Umbilical cord (tissue), 2 donors: Measurements from ENCODE around the gene RAPGEF3. TPM values are rescaled to one million over a fixed set of nuclear protein-coding genes. Genes with fewer than 3 reads are reported as not detected.

Experiments used
- DNase-seq: peaks from one replicate; pipeline ENCODE4 v3.0.0-alpha.2; 2015; ENCODE audit warnings: low spot score
- total RNA-seq: library from RNA; depleted of rRNA; stranded (reverse); fragments of >200 nt; gene quantifications from one replicate; pipeline ENCODE4 v1.2.3, GENCODE V29; 2014; ENCODE audit warnings: low replicate concordance; ENCODE audit not compliant: insufficient read depth

The RAPGEF3 gene
- total RNA-seq, 1 donor from 2014 or later, result 6.0 TPM

- DNase-seq, result peak; percentile 51
Observed at GRCh38 chr12:47744005-47744651, 14.6 kb downstream of the RAPGEF3 start.

DNA sequence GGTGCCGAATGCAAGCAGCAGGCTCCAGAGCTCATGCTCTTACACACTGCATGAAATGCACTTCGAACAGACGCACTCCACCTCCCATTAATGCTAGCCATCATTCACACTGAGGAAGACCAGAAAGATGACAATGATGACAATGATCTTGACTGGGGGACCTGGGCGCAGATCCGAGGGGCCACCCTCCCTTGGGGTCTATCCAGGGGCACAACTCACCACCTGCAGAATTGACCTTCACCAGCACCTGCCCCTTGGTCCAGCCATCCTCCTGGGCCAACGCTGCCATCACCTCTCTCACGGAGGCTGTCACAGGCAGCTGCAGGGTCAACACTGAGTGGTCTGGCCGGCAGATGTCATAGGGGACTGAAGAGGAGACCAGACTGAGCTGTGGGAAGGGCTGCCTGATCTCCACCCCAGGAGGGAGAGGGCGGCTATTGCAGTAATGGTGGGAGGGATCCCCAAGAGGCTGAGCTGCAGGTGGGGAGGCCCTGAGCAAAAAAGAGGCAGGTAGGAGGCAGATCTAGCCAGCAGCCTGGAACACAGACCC is 15.3 kb downstream of the RAPGEF3 start:
- no peak for DNase-seq

- DNase-seq, result no peak
Observed at GRCh38 chr12:47742253-47742825, 16.3 kb downstream of the RAPGEF3 start.

DNA sequence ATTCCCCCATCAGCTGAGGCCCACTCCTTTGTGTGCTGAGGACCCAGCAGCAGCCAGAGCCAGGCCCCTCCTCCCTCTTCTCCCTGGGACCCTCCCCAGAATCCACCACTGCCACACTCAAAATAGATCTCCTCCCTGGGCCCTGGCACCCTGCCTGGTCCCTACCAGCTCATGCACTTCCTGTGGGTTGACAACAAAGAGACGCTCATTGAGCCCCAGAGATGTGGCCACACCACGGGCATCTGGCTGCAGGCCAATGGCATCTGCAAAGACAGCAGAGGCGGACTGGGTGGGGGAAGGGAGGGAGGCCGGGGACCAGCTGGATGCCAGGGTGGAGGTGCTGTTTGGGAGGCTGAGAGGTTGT is 17.4 kb downstream of the RAPGEF3 start:
- peak; percentile 34 for DNase-seq

DNA sequence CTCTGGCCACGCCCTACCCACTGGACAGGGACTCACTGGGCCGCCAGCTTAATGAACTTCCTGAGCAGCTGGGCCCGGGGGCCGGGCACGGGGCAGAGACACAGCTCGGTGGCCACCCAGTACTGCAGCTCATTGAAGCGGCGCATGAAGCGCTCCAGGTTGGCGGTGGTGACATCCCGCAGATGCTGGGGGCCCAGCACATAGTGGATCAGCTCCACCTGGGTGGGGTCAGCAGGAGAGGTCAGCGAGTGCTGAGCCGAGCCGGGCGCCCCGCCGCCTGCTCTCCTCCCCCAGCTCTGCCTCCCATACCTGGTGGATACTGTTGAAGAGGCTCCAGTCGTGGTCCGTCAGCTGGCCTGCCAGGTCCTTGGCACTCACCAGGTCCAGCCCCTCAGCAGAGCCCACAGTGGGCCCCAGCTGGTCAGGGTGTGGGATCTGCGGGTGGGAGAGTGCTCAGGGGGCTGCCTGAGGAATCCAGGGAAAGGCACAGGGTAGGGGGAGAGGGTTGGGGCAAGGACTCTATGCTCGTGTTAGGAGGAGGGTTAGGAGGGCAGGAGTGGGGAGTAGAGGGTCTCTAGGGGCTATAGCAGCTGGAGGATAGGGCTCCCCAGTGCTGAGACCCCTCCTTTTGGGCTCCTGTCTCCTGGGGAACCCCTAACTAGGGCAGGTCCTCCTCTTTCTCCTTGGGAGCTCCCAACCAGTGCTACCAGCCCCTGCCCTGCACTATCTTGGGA is 17.9 kb downstream of the RAPGEF3 start:
- no peak for DNase-seq

GRCh38 chr12:47739979-47740378 is 18.7 kb downstream of the RAPGEF3 start:
- no peak for DNase-seq

GRCh38 chr12:47739297-47739696 is 19.4 kb downstream of the RAPGEF3 start:
- no peak for DNase-seq

DNA sequence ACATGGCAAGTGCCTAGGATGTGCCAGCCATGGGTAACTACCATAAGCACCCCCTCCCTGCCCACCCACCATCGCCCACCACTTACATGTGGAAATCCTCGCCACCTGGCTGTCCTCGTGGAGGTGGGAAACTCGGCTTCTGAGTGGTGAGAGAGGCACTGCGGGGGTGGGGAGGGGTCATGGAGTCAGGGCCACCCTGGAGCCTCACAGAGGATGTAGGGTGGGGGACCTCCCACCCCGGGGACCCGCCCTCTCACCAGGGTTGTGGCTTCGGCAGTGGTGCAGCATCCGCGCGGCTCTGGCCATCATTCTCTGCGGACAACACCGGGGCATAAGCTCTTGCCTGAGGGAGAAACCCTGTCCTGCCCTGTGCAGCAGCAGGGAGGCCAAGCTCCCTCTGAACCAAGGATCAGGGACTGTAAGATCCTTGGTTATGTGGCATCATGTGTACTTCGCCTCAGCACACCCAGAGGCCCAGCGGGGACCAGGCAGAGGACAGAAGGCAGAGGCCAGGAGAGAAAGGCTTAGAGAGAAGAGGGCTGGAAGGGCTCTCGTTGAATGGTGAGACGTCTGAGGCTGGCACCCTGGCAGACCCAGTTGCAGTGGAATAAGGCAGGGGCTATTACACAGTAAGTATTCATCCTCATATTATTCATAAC is 20.6 kb downstream of the RAPGEF3 start:
- no peak for DNase-seq

DNA sequence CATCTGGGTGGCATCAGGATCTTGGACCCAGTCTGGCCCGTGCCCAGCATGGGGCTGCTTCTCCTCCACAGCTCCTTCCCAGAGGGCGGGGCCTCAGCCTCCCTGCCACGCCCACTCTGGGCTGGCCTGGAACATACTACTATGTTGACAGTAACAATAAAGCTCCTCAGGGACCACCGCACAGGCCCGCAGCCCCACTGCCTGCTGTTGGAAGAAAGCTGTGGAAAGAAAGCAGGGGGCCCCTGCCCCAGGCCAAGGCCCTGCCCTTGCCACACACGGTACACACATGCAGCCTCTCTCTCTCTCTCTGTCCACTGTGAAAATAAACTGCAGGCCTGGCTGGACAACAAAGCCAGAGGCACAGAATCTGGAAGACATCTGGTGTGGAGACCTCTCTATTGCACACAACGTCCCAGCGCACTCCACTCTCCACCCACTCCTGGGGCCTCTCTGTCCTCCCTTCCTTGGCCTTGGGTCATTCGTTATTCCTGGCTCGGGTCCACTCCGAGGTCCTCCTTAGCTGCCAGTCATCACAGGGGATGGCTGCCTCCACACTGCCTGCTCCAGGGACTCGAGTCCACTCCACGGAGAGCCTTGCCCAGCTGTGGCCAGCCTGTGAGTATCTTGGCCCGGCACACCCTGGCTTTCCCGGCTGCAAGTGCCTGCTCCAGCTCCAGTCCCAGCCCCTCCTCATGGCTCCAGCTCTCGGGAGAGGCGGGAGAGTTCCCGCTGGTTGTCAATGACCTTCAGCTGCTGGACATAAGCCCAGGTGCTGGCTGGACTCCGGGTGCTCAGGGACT is 21.6 kb downstream of the RAPGEF3 start:
- DNase-seq, result peak; percentile 76

DNA sequence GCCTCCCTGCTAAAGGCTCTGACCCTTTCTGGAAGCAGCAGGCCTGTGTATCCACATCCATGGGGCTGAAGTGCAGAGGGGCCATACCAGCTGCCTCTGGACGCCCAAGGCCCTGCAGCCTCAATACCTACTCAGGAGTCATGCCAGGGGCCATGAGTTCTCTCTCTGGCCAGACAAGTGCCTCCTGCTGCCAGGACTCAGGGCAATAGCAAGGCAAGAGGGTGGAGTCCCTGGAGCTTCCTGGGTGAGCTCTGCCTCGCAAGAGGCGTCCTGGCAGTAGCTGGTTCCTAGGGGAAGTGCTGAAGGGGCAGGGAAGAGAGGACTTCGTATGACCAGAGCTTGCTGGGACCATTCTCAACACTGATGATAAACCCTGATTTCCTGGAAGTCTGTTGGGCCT is 22.5 kb downstream of the RAPGEF3 start:
- DNase-seq, result no peak

GRCh38 chr12:47735649-47736048 is 23.0 kb downstream of the RAPGEF3 start:
- DNase-seq, result no peak

DNA sequence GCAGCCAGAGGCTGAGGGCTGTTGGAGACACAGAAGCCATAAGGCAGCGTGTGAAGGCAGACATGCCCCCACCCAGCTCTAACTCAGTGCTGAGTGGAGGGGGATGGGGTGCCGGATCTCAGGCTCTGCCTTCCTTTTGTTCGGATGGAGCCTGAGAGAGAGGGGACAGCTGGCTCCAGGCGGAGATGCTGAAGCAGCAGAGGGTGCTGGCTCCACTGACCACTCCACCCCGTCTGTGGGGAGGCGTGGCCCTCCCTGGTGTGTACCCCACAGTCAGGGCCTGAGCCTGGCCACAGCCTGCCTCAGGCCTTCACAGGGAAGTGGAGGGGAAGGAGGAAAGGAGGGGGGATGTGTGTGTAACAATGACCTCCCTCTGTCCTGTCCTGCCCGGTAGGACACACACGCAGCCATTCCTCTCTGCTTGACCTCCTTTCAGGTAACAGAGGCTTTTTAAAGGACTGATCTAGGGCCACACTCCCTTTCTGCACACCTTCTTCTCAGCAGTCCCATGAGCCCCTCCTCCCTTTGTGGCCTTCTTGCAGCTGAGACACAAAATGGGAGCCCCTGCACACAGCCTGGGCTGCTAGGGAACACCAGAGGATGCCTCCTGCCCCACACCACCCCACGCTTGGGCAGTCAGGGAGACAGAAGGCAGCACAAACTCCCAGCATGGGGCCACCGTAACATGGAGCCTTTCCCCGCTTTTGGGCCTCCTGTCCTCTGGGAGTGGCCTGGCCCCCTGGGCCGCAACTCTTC is 23.8 kb downstream of the RAPGEF3 start:
- DNase-seq, result peak; percentile 47

DNA sequence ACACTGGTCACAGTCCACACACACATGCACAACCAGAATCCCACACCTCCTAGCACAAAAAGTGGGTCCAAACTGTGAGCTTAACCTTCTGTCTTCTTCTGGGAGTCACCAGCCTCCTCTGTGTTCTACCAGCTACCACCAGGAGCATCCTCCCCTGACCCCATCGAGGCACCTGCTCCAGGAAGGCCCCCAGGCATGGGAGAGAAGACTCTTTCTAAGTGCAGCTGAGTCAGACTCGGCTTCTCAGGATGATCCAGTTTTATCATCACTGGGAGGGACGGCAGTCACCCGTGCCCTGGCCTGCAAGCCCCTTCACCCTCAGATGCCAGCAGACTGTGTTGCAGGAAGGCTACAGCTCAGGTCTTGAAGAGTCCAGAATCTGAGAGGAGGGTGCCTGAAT is 25.5 kb downstream of the RAPGEF3 start:
- no peak for DNase-seq

GRCh38 chr12:47732504-47732903 is 26.2 kb downstream of the RAPGEF3 start:
- DNase-seq, result no peak

GRCh38 chr12:47731723-47732122 is 27.0 kb downstream of the RAPGEF3 start:
- DNase-seq, result no peak

DNA sequence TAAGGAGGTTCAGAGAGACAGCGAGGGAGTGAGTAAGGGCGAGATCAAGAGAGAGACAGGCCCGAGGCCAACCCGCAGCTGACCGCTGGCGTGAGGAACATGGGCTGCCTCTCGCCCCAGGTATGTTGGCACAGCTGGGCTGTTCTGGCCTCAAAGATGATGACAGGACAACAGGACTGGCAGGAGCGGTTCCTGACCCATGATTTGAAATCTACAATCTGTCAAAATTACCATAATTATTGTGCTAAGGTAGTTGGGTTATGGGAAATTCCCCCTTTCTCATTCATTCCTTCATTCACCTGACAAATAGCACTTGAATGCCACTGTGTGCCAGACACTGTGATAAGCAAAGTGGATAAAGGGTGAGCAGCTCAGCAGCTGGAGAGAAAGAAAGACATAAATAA is 28.3 kb downstream of the RAPGEF3 start:
- DNase-seq, result no peak

- no peak for DNase-seq
Observed at GRCh38 chr12:47729233-47729632, 29.4 kb downstream of the RAPGEF3 start.

GRCh38 chr12:47725893-47726292 is 32.8 kb downstream of the RAPGEF3 start:
- DNase-seq, result peak; percentile 55

GRCh38 chr12:47725091-47725772 is 33.4 kb downstream of the RAPGEF3 start, which contains the start of gene ENDOU:
TSS of gene ENDOU (minus strand) at chr12:47725490. CDS start at chr12:47725413, 77 bp downstream.
- DNase-seq, result no peak
